WTC11 (cell line): ENCODE measurements around the gene DKC1.

Source experiments
- CREM ChIP-seq: sonication (generic); formaldehyde crosslinking; IDR thresholded peaks from 2 replicates; pipeline ENCODE4 v1.8.1; 2022; ENCODE audit warnings: mild to moderate bottlenecking, missing genetic modification reagents, moderate library complexity
- JUN ChIP-seq: sonication (generic); formaldehyde crosslinking; IDR thresholded peaks from 2 replicates; pipeline ENCODE4 v1.8.0; 2023; ENCODE audit warnings: mild to moderate bottlenecking, missing genetic modification reagents
- MXD4 ChIP-seq: fragments of 250-450 bp; sonication (Bioruptor Pico); IDR thresholded peaks from 2 replicates; pipeline ENCODE4 v1.8.0; 2021; ENCODE audit warnings: mild to moderate bottlenecking, moderate library complexity, borderline replicate concordance
- OVOL2 ChIP-seq: fragments of 250-450 bp; sonication (Bioruptor Pico); IDR thresholded peaks from 2 replicates; pipeline ENCODE4 v1.9.0; 2021; ENCODE audit warnings: mild to moderate bottlenecking, borderline replicate concordance
- PRRX2 ChIP-seq: fragments of 250-450 bp; sonication (Bioruptor Pico); IDR thresholded peaks from 2 replicates; pipeline ENCODE4 v1.8.0; 2021; ENCODE audit warnings: mild to moderate bottlenecking
- SMAD3 ChIP-seq: sonication (generic); formaldehyde crosslinking; IDR thresholded peaks from 2 replicates; pipeline ENCODE4 v1.8.0; 2022; ENCODE audit warnings: missing genetic modification reagents, mild to moderate bottlenecking, borderline replicate concordance
- SP1 ChIP-seq: sonication (generic); formaldehyde crosslinking; conservative IDR thresholded peaks from 2 replicates; pipeline ENCODE4 v1.8.1; 2022; ENCODE audit warnings: missing genetic modification reagents
- TF ChIP-seq, protein P1 (sequence below): sonication (generic); formaldehyde crosslinking; IDR thresholded peaks from 2 replicates; pipeline ENCODE4 v1.8.1; 2023; ENCODE audit warnings: mild to moderate bottlenecking, missing genetic modification reagents, moderate library complexity
- TF ChIP-seq, protein P2 (sequence below): fragments of 200-600 bp; IDR thresholded peaks from 2 replicates; pipeline ENCODE4 v1.8.0; 2022; ENCODE audit warnings: antibody characterized with exemption

DNA sequence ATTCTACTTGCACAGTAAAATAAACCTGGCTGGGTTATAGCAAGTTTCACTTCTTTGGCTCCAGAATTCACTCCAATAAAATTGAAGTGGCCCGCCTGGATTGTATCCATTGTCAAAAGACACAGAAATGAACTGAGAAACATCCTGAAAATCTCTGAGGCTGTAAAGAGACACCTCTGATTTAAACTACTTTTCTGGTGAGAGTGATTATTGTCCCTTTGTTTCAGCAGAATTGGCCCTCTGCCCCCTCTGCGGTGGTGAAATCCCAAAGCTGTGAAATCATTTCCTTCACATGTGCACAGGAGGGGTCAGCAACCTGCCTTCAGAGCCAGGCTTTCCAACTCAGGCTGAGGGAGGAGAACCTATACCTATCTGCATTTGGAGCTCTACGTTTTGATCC, 34.8 kb upstream of the DKC1 start:
- TF ChIP-seq JUN (CRISPR knock-in tag), result no peak
- no peak for TF ChIP-seq OVOL2 (CRISPR knock-in tag)
- TF ChIP-seq SMAD3, result no peak
- TF ChIP-seq, protein P1, sequence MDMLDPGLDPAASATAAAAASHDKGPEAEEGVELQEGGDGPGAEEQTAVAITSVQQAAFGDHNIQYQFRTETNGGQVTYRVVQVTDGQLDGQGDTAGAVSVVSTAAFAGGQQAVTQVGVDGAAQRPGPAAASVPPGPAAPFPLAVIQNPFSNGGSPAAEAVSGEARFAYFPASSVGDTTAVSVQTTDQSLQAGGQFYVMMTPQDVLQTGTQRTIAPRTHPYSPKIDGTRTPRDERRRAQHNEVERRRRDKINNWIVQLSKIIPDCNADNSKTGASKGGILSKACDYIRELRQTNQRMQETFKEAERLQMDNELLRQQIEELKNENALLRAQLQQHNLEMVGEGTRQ (CRISPR knock-in tag), result no peak
- TF ChIP-seq, protein P2, sequence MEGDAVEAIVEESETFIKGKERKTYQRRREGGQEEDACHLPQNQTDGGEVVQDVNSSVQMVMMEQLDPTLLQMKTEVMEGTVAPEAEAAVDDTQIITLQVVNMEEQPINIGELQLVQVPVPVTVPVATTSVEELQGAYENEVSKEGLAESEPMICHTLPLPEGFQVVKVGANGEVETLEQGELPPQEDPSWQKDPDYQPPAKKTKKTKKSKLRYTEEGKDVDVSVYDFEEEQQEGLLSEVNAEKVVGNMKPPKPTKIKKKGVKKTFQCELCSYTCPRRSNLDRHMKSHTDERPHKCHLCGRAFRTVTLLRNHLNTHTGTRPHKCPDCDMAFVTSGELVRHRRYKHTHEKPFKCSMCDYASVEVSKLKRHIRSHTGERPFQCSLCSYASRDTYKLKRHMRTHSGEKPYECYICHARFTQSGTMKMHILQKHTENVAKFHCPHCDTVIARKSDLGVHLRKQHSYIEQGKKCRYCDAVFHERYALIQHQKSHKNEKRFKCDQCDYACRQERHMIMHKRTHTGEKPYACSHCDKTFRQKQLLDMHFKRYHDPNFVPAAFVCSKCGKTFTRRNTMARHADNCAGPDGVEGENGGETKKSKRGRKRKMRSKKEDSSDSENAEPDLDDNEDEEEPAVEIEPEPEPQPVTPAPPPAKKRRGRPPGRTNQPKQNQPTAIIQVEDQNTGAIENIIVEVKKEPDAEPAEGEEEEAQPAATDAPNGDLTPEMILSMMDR, result no peak
- no peak for TF ChIP-seq SP1
- no peak for TF ChIP-seq PRRX2 (CRISPR knock-in tag)
- TF ChIP-seq MXD4 (CRISPR knock-in tag), result no peak
- no peak for TF ChIP-seq CREM
